SJCRH30 (cell line): ENCODE results near the gene PODXL2. TPM values are rescaled to one million over a fixed set of nuclear protein-coding genes. Genes with fewer than 3 reads are reported as not detected.

Experiments used
- DNase-seq, 2 experiments: peaks; one replicate each; pipeline ENCODE4 v3.0.0-alpha.2; 2015 to 2020
- H3K27ac ChIP-seq: fragments of 250-450 bp; sonication (Bioruptor Pico); 2 replicates; pipeline ENCODE4 v1.5.1; 2020; ENCODE audit warnings: mild to moderate bottlenecking, moderate library complexity
- H3K27me3 ChIP-seq: fragments of 250-450 bp; sonication (Bioruptor Pico); 2 replicates; pipeline ENCODE4 v1.5.1; 2020; ENCODE audit warnings: mild to moderate bottlenecking, moderate library complexity
- H3K36me3 ChIP-seq: fragments of 250-450 bp; sonication (Bioruptor Pico); 2 replicates; pipeline ENCODE4 v1.5.1; 2020; ENCODE audit warnings: mild to moderate bottlenecking, moderate library complexity
- H3K4me1 ChIP-seq: fragments of 250-450 bp; sonication (Bioruptor Pico); 2 replicates; pipeline ENCODE4 v1.5.1; 2020; ENCODE audit warnings: mild to moderate bottlenecking, moderate library complexity
- H3K4me3 ChIP-seq: fragments of 250-450 bp; sonication (Bioruptor Pico); 2 replicates; pipeline ENCODE4 v1.5.1; 2020; ENCODE audit warnings: mild to moderate bottlenecking, moderate library complexity
- H3K9me3 ChIP-seq: fragments of 250-450 bp; sonication (Bioruptor Pico); replicated peaks from 2 replicates; pipeline ENCODE4 v1.5.1; 2020; ENCODE audit warnings: mild to moderate bottlenecking, moderate library complexity
- total RNA-seq: library from RNA; depleted of rRNA; stranded (reverse); fragments of >200 nt; shearing (Covaris generic); gene quantifications from 2 replicates; pipeline ENCODE4 v1.2.3, GENCODE V29; 2014

PODXL2 gene
- total RNA-seq, 1 experiment from 2014 or later: 10.7 TPM

DNA sequence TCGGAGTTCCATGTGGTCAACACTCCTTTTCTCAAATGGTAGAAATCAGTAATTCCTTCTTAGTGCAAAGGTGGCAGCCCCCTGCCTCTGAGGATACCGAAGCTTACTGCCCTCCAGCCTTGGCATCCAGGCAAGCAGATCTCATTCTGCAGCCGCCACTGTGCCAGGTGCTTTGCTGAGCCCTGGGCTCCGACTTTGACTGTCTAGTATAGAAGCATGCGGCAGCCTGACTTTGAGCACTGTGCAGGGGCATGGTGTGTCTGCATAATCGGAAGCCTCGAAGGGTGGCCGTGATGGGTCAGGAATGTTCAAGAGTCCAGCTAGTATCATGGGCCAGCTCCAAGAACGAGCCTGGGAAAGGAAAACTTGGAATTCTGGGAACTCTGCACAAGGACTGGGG is 83.5 kb downstream of the PODXL2 start:
- Histone ChIP-seq H3K27me3 (no peaks in the 10 kb centered on the region), H3K4me1 (no peaks in the 10 kb centered on the region), H3K4me3 (no peak overlapping the region), H3K27ac (no peak overlapping the region), H3K9me3 (no peaks in the 10 kb centered on the region), H3K36me3 (0 out of 2 replicates have a peak, but pooled peaks cover 3% of the 10 kb centered on the region)
- no peak for DNase-seq

DNA sequence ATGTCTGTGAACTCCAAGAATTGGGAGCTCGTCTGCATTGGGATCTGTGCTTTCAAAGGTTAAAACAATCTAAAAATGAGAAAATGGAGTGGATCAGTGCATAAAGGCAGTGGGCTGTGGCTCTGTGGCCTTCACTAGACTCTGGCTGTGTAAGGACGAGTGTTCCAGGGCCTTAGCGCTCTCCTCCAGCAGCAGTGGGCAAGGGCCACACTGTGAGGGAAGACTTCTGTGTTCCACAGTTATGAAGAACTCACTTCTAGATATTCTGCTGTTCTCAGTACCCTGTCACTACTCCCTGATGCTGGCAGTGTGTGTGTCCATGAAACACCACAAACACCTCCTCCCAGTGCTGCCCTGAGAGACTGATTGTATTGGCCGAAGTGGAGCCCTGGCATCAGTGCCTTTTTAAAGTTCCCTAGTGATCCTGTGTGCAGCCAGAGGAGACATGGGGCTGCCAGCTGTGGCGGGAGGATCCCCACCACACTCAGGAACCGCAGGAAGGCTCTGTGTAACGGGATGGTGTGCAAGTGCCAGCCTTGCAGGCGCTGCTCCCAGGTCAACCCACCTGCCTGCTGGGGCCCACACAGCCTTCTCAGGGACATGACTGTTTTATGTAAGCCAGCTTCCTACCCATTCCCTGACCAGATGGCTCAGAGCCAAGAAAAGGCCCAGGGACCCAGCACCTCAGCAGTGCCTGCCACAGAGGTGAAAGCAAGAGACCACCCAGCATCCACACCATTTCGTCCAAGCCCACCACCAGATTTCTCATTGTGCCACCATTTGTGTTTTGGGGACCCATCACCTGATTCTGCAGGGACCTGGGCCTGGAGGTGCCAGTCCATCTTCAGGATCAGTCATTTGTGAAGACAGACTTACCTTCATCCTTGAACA is 84.1 kb downstream of the PODXL2 start:
- Histone ChIP-seq H3K4me3 (no peak overlapping the region), H3K9me3 (no peaks in the 10 kb centered on the region), H3K4me1 (no peaks in the 10 kb centered on the region)

DNA sequence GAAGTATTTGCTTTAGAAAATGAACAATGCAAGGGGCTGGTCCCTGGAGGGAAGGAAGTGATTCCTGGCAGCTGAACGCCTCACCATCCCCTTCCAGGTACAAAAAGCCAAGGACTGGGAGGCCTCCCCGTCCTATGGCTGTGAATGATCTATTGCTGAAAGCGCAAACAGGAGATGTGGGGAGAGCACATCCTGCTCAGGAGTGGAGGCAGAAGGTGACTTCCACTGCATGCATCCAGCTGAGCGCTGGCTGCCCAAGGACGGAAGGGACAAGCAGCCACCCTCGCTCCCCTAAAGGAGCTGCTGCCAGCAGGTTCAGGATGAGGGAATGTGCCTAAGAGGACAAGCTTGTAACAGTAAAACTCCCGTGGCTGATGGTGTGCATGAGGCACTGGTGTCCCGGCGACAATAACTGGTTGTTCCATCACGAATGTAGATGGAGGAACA is 85.2 kb downstream of the PODXL2 start:
- Histone ChIP-seq H3K4me1 (no peaks in the 10 kb centered on the region), H3K9me3 (no peaks in the 10 kb centered on the region), H3K27ac (no peak overlapping the region), H3K27me3 (no peaks in the 10 kb centered on the region), H3K4me3 (no peak overlapping the region), H3K36me3 (0 out of 2 replicates have a peak, but pooled peaks cover 3% of the 10 kb centered on the region)
- no peak for DNase-seq

More for the DNA sequence above, 84.1 kb downstream of the PODXL2 start:
- Histone ChIP-seq H3K36me3 (0 out of 2 replicates have a peak, but pooled peaks cover 3% of the 10 kb centered on the region), H3K27me3 (no peaks in the 10 kb centered on the region), H3K27ac (no peak overlapping the region)
- no peak for DNase-seq

DNA sequence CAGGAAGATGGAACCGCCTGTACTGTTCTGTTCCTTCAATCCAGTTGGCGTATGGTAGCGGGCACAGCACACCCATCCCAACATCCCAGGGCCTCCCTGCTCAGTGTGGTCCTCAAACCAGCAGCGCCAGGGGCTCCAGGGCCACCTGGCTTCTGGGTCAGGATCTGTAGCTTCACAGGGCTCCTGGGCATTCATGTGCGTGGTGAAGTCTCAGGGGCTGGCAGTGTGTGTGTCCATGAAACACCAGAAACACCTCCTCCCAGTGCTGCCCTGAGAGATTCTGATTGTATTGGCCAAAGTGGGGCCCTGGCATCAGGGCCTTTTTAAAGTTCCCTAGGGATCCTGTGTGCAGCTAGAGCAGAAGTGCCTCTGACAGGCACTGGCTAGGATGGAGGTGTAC is 85.9 kb downstream of the PODXL2 start:
- DNase-seq: no peak
- no peaks in the 10 kb centered on the region for H3K9me3 ChIP-seq
- H3K4me1 ChIP-seq: no peaks in the 10 kb centered on the region
- no peak overlapping the region for H3K27ac ChIP-seq
- 0 out of 2 replicates have a peak, but pooled peaks cover 3% of the 10 kb centered on the region for H3K36me3 ChIP-seq
- H3K27me3 ChIP-seq: no peaks in the 10 kb centered on the region
- H3K4me3 ChIP-seq: no peak overlapping the region

DNA sequence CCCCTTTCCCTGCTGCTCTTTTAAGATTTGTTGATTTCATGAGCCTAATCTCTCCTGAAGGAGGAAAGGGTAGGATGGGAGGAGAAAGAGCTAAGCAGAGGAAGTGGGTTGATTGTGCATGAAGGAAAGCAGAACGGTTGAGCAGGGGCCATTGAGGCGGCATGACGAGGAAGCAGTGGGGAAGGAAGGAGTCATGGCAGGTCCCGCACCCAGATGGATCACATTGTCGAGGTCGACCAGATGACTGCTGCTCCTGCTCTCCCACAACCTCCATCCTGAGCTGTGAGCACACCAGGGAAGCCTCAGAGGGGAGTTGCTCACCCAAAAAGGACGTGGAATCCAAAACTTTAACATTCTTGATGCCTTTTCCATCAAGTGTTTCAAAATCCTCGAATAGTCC is 86.5 kb downstream of the PODXL2 start:
- H3K9me3 ChIP-seq: no peaks in the 10 kb centered on the region
- H3K4me3 ChIP-seq: no peak overlapping the region
- H3K4me1 ChIP-seq: no peaks in the 10 kb centered on the region
- peaks cover 3% of the 10 kb centered on the region; the same call in 1 of the 2 replicates for H3K36me3 ChIP-seq
- H3K27ac ChIP-seq: no peak overlapping the region
- no peaks in the 10 kb centered on the region for H3K27me3 ChIP-seq
- no peak for DNase-seq

DNA sequence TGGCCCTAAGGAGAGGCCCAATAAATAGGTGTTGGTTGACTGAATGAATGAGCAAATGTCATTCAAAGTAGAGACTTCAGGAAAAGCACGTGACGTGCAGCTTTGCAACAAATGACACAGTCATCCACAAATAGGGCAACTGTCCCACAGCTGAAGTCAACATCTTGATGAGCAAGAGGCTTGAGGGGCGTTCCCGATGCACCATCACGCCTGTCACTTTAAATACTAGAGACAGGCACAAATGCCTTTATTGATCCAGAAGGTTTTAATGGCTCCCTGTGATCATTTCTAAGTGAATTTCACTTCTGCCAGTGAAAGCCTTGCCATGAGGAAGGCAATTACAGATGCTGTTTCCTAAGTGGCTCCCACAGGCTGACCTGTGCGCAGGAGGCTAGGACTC is 87.4 kb downstream of the PODXL2 start:
- Histone ChIP-seq H3K36me3 (peaks cover 6% of the 10 kb centered on the region; the same call in 1 of the 2 replicates), H3K4me3 (no peak overlapping the region), H3K27me3 (no peaks in the 10 kb centered on the region), H3K9me3 (no peaks in the 10 kb centered on the region), H3K4me1 (no peaks in the 10 kb centered on the region), H3K27ac (no peak overlapping the region)
- no peak for DNase-seq

DNA sequence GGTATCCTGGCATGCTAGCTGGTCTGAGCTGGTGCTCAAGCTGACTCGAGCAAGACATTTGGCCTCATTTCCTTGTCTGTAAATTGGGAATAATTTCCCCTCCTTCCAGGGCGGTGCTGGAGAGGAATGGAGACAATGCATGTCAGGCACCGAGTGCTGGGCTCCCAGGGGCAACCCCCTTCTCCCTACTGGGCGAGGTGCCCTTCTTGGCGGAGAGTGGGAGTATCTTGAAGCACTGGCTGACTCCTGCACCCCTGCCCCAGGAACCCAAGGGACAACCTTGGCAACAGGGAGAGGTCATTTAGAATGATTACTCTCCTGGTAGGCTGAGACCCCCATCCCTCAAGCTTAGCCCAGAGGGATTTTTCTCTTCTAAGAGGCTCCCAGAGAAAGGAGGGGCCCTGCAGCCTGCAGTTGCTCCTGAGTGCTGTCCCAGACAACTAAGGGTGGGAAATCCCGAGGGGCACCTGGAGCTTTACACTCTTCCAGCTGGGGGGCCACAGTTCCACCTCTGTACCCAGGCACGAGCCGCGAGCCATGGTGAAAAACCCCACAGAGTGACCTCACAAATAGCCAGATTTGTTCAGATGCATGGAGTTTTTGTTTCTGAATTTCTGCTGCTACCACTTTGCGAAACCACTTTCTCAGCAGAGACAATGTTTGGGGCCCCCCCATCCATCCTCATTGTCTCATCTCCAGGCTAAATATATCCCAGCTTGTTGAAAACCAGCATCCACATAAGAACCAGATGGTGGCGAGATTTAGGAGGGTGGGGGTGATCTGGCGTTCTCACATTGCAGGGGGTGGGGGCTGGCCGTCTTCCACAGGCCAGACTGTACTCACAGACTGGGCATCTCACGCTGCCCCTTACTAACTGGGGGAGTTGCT is 88.6 kb downstream of the PODXL2 start:
- no peaks in the 10 kb centered on the region for H3K27me3 ChIP-seq
- H3K4me1 ChIP-seq: peaks cover 1% of the 10 kb centered on the region
- H3K4me3 ChIP-seq: no peak overlapping the region
- no peak overlapping the region for H3K27ac ChIP-seq
- DNase-seq: no peak
- peaks cover 10% of the 10 kb centered on the region; the same call in 1 of the 2 replicates for H3K36me3 ChIP-seq
- no peaks in the 10 kb centered on the region for H3K9me3 ChIP-seq

DNA sequence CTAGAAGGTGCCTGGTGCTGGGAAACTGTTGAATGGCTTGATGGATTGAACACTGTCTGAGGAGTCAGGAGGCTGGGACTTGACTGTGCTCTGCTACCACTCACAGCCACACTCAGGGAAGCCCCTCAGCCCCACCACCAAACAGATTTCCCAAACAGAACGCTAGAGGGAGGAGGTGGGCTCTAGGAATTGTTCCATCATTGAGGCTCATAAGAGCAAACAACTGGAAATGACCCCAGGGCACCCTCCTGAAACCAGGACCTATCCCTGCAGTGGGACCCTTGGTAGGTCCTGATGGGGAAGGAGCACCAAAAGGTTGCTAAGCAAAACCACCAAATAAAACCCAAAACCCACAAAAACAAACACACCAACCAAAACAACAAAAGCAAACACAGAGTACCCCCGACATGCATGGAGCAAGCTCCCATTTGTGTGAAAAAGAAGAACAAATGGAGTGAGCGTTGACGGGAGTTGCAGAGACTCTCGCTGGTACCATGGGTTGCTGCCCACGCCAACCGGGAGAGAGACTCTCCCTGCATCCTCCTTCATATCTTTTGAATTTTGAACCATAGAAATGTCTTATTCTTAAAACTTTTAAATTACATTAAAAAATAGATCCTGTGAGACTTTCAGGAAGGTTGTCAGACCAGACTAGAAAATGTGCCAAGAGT is 89.4 kb downstream of the PODXL2 start:
- H3K27me3 ChIP-seq: no peaks in the 10 kb centered on the region
- no peaks in the 10 kb centered on the region for H3K9me3 ChIP-seq
- H3K36me3 ChIP-seq: peaks cover 10% of the 10 kb centered on the region; the same call in 1 of the 2 replicates
- peaks cover 9% of the 10 kb centered on the region for H3K4me1 ChIP-seq
- H3K27ac ChIP-seq: no peak overlapping the region
- H3K4me3 ChIP-seq: no peak overlapping the region
- no peak for DNase-seq

DNA sequence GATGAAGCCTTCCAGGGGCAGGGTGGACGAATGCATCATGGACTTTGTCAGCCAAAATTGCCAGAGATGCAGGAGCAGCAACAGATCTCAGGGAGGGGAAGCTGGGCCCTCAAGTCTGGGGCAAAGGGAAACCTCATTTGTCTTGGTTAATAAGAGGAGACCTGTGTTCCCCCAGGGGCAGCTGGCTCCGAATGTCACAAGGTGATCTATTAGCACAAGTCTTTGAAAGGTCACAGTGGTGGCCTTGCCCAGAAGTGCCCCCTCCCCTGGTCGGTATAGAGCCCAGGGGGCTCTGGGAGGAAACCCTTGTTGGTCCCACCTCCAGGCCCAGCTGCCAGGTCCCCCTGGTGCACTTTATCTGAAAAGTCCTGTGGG is 89.9 kb downstream of the PODXL2 start:
- Histone ChIP-seq H3K4me3 (no peak overlapping the region), H3K27ac (no peak overlapping the region), H3K4me1 (peaks cover 14% of the 10 kb centered on the region), H3K27me3 (no peaks in the 10 kb centered on the region), H3K9me3 (0 out of 2 replicates have a peak, but pooled peaks cover 3% of the 10 kb centered on the region), H3K36me3 (peaks cover 10% of the 10 kb centered on the region; the same call in 1 of the 2 replicates)
- DNase-seq: no peak

DNA sequence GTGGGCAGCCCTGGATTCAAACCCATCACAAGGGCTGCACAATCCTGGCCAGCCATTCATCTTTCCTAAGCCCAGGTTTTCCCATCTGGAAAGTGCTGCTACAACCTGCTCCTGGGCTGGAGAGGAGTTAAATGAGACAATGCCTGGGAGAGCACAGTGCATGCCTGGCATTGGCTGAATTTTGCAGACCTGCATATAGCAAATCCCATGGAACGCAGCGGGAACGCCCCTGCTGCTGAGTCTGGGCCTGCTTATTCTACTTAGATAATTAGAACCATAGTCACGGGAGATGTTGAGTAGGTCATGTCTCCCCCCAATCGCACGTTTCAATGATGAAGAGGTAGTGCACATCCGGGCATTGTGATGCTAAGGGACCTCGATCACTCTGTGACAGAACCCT is 90.4 kb downstream of the PODXL2 start:
- H3K36me3 ChIP-seq: peaks cover 10% of the 10 kb centered on the region; the same call in 1 of the 2 replicates
- no peak overlapping the region for H3K27ac ChIP-seq
- no peak overlapping the region for H3K4me3 ChIP-seq
- no peak for DNase-seq
- no peaks in the 10 kb centered on the region for H3K27me3 ChIP-seq
- H3K9me3 ChIP-seq: peaks cover 5% of the 10 kb centered on the region; the same call in 1 of the 2 replicates
- peaks cover 14% of the 10 kb centered on the region for H3K4me1 ChIP-seq

DNA sequence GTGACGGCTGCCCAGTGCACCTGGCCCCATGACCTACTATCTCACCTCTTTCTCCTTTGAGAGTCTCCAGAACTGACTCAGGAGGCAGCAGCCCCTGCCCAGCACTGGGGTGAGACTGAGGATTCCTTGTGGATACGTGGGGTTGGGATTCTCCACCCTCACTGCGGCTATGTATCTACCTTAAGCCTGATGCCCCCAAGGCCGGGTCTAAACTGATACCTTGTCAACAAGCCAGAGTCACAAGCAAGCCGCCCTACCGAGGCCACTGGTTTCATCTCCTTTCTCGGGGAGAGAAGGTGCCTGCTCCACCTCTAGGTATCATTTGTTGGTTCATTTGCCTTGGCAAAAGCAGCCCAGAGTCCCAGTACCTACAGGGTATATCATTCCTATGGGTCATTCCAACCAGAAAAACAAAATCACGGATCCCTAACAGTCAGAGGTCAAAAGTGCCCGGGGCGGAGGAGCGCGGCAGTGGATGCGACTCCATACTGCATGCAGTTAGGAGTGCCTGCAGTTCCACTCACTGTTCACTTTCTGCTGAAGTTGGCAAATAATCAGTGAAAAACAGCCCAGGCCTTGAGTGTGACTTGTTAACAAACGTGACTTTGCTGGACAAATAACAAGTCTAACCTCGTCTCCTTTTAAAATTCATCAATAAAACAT is 91.3 kb downstream of the PODXL2 start:
- Histone ChIP-seq H3K27ac (no peak overlapping the region), H3K4me3 (no peak overlapping the region), H3K4me1 (peaks cover 14% of the 10 kb centered on the region), H3K27me3 (no peaks in the 10 kb centered on the region), H3K9me3 (peaks cover 6% of the 10 kb centered on the region; the same call in 1 of the 2 replicates), H3K36me3 (peaks cover 9% of the 10 kb centered on the region; the same call in 1 of the 2 replicates)
- no peak for DNase-seq

DNA sequence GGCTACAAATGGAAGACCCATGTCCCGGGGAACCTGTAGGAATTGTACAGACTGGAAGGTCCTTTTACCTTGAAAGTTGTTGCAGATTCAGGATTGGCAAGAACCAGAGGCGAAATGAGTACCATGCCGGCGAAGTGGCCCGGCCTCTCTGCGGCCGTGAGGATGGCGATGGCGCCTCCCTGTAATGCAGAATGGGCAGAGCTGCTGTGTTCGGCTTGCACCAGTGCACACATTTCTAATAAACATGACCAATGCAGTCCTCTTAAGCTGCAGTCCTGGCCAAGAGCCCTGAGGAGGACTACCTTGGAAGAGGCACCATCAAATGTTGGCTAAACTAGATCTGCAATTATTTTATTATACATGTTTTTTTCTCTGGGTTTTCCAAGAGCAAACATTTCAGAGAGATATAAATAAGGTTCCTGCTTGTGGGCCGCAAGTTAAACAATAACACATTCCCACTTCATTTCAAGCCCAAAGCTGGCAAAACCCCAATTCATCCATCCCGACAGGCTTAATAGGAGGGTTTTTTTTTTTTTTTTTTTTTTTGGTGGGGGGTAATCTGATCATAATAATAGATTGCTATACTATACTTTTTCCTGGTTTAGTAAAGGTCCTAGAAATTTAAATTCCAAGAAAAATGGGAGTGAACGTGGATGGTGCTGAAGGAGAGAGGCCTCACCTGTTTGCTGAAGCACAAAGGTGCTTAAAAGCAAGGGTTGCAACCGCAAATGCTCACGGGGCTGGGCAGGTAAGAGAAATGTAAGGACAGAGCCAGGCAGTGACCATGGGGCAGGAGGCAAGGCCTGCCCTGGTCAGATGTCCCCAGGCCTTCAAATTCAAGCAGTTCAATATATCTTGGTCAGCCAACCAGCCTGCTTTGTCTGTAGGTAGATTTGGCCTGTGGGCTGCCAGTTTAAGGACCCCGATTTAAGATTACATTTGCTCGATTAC is 92.3 kb downstream of the PODXL2 start:
- Histone ChIP-seq H3K4me1 (peaks cover 14% of the 10 kb centered on the region), H3K36me3 (peaks cover 8% of the 10 kb centered on the region; the same call in 1 of the 2 replicates), H3K27ac (no peak overlapping the region), H3K9me3 (peaks cover 6% of the 10 kb centered on the region; the same call in 1 of the 2 replicates), H3K4me3 (no peak overlapping the region), H3K27me3 (no peaks in the 10 kb centered on the region)
- no peak for DNase-seq
